Omental fat pad (tissue), 4 donors: ENCODE results near the gene WDR90. TPM values are rescaled to one million over a fixed set of nuclear protein-coding genes. Genes with fewer than 3 reads are reported as not detected.

Experiments used
- ATAC-seq: fragments of 150-250 bp; one replicate; pipeline ENCODE4 v1.9.1; 2016; ENCODE audit warnings: mild to moderate bottlenecking, moderate library complexity; ENCODE audit not compliant: low FRiP score
- DNase-seq: peaks from one replicate; pipeline ENCODE4 v3.0.0-alpha.2; 2019; ENCODE audit warnings: low spot score
- total RNA-seq, 4 donors: library from RNA; depleted of rRNA; stranded (reverse); fragments of >200 nt; gene quantifications; one replicate each; pipeline ENCODE4 v1.1.0, GENCODE V29; 2016
- TF ChIP-seq, protein P1 (sequence below), 3 donors: fragments of 450-650 bp; IDR thresholded peaks; one replicate each; pipeline ENCODE4 v1.5.1; 2016 to 2017; ENCODE audit warnings: antibody characterized with exemption in 3 of 3, mild to moderate bottlenecking in 3 of 3, moderate library complexity in 2 of 3

Gene WDR90
- total RNA-seq, 4 donors from 2014 or later = 7.0 to 25.1 (median 21.2) TPM

DNA sequence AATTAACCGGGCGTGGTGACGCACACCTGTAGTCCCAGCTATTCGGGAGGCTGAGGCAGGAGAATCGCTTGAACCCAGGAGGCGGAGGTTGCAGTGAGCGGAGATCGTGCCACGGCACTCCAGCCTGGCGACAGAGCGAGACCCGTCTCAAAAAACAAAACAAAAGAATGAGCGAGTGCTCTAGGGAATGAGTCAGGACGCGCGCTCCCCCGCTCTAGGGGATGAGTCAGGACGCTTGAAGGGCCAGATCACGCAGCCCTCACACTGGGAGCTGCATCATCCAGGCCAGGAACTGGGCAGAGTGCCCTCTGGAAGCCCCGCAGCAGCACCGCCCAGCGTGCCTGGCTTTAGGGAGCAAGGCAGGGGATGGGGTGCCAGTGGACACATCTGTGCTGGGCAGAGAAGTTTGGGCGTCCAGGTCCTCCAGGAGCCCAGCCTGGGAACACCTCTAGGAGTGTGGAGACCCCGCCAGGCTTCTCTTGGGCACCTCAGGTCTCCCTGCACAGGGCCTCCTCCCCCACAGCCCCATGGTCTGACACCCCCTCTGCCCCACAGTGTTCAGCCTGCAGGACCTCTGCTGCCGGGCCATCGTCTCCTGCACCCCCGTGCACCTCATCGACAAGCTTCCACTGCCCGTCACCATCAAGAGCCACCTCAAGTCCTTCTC is 22.2 kb upstream of the WDR90 start:
- peak; percentile 68 for DNase-seq
- peak; percentile 81 for ATAC-seq
- TF ChIP-seq, protein P1, sequence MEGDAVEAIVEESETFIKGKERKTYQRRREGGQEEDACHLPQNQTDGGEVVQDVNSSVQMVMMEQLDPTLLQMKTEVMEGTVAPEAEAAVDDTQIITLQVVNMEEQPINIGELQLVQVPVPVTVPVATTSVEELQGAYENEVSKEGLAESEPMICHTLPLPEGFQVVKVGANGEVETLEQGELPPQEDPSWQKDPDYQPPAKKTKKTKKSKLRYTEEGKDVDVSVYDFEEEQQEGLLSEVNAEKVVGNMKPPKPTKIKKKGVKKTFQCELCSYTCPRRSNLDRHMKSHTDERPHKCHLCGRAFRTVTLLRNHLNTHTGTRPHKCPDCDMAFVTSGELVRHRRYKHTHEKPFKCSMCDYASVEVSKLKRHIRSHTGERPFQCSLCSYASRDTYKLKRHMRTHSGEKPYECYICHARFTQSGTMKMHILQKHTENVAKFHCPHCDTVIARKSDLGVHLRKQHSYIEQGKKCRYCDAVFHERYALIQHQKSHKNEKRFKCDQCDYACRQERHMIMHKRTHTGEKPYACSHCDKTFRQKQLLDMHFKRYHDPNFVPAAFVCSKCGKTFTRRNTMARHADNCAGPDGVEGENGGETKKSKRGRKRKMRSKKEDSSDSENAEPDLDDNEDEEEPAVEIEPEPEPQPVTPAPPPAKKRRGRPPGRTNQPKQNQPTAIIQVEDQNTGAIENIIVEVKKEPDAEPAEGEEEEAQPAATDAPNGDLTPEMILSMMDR (IDR thresholded peaks at IDR 0.05) = no peak

DNA sequence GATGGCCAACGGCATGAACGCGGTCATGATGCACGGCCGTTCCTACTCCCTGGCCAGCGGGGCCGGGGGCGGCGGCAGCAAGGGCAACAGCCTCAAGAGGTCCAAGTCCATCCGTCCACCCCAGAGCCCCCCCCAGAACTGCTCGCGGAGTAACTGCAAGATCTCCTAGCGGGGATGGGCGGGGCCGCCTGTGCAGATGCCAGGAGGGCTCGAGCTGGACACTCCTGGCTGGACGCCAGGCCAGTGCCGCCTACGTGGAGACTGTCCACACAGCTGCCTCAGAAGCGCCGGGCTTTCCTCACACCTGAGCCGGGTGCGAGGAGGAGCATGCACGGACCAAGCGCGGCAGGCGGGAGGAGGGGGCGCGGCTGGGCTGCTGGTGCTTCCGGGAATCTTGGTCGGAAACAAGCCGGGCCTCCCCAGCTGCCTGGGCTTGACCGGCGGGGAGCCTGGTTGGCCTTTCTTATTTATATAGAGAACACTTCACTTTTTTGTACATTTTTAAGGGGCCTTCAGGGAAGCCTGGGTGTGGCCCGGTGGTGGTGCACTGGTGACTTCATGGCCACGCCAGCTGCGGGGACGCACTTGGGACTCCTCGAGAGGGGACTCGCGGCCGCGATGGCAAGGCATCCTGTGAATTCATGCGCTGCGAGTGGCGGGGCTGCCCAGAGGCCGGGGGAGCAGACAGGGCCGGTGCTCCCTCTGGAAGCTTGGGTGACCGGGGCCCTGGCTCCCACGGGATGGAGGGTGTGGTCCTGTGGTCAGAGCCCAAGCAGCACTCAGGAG is 21.5 kb upstream of the WDR90 start:
- TF ChIP-seq, protein P1 (IDR thresholded peaks at IDR 0.05) = no peak
- DNase-seq = peak; percentile 57
- peak; percentile 48 for ATAC-seq

DNA sequence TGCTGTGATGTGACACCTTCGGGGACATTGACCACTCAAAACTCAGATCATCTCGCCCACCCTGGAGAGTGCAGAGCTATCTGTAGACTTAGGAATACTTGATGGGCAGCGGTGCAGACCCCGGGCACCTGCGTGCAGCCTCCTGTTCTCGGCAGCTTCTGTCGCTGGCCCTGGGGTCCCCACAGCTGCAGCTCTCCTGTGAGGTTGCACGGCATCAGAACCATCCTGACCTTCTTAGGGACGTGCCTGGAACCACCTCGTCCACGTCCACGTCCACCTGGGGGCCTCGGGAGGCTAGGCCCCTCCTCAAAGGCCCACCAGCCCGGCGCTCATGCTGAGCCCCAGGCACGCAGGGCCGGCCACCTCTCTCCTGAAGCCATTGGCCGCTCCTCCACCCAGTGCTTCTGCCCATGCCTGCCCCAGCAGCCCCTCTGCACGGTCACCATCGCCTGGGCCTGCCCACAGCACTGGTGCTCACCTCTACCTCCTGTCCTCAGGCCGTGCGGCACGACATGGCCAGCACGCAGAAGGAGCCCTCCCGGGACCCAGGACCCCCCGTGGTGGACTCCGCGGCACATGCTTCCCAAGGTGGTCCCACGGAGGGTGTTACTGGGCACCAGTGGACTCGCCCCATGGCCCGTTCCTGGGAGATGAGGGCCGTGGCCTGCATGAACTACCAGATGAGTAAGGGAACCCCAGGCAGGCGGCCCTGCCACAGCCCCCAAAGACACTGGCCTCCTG is 20.7 kb upstream of the WDR90 start:
- DNase-seq (no peak), ATAC-seq (no peak)
- TF ChIP-seq, protein P1 (IDR thresholded peaks at IDR 0.05) = no peak

DNA sequence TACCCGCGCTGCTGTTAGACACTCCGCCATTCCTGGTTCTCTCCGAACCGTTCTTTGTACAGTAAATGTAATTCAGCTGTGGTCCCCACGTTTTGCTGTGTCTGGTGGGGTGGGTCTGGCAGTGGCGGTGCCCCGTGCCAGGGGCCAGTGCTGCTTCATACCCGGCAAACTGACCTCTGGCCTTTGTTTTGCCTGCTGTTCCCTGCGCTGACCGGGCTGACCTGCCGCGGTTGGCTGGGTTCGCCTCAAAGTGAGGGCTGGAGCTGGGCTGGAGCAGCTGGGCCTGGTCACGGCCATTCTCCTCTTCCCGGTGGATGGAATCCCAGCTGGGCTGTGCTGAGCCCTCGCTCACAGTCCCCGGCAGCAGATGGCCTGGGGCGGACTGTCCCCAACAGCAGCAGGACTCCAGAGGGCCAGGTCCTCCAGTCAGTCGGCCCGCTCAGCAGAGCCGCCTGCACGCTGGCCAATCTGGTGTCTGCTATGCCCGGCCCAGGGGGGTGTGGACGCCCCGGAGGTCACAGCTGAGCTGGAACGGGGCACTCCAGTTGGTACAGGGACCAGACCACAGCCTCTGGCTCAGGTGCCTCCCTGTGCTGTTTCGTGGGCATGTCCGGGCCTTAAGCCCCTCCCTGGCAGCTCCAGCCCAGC is 19.9 kb upstream of the WDR90 start:
- TF ChIP-seq, protein P1 (IDR thresholded peaks at IDR 0.05) = no peak
- no peak for ATAC-seq
- no peak for DNase-seq

DNA sequence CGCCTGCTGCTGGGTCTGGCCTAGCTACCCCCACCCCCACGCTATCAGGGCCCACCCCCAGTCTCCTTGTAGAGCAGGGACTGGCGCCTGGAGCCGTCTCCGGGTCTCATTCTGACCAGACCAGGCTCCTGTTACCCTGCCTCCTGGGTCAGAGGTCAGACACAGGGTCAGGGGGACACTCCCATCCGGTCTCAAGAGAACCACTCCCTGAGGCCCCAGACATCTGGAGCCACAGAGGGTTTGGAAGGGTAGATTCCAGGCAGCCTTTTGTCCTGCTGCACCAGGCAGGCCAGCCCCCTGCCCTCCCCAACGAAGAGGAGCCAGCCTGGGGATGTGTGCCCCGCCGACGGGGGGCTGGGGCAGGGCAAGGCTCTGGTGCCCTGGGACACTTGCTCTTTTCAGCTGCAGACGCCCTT is 19.3 kb upstream of the WDR90 start:
- ATAC-seq (no peak), DNase-seq (no peak)
- TF ChIP-seq, protein P1 (IDR thresholded peaks at IDR 0.05) = no peak

DNA sequence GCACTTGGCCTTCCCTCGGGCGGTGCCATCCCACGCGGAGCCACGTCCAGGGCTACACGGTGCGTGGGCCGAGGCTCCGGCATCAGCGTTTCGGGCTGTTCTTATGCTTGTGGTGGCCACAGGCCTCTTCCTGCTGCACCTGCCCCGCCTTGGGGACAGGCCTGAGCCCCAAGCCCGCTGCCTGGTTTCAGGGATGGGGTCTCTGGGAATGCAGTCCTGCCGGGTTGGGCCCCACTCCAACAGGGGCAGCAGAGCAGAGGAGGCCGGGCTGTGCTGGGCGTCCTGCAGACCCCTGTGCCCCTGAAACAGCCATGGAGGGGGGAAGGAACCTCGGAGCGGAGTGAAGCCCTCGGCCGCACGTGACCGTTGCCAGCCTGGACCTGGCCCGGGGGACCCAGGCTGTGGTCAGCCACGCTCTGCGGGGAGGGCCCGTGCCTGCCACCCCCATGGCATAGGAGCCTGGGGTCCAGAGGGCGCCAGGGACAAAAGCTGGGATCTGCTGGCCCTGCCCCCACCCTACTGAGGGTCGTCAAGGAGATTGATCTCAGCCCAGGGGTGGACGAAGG is 18.8 kb upstream of the WDR90 start:
- TF ChIP-seq, protein P1 (IDR thresholded peaks at IDR 0.05) = no peak
- no peak for ATAC-seq
- DNase-seq = no peak
